Raji (cell line): Measurements from ENCODE around the gene POU2F1.
A peak's percentile ranks its signal among the peaks of the same experiment; 100 is the strongest.

ENCODE experiments used
- POLR2A ChIP-seq: IDR thresholded peaks from 2 replicates; pipeline ENCODE4 v1.6.1; 2011; ENCODE audit warnings: low read depth, low read length, control low read depth; ENCODE audit not compliant: insufficient read depth

POU2F1 gene

GRCh38 chr1:167198518-167199133, 22.1 kb upstream of the POU2F1 start:
- no peak for TF ChIP-seq POLR2A

- TF ChIP-seq POLR2A: no peak
Observed at GRCh38 chr1:167199656-167200055, 21.0 kb upstream of the POU2F1 start.

GRCh38 chr1:167200272-167200671, 20.4 kb upstream of the POU2F1 start:
- TF ChIP-seq POLR2A: no peak

GRCh38 chr1:167200749-167201148, 19.9 kb upstream of the POU2F1 start:
- TF ChIP-seq POLR2A: no peak

GRCh38 chr1:167202049-167202448, 18.6 kb upstream of the POU2F1 start:
- no peak for TF ChIP-seq POLR2A

GRCh38 chr1:167206166-167206835, 14.4 kb upstream of the POU2F1 start:
- no peak for TF ChIP-seq POLR2A

GRCh38 chr1:167207940-167208623, 12.6 kb upstream of the POU2F1 start:
- TF ChIP-seq POLR2A: no peak

- no peak for TF ChIP-seq POLR2A
Observed at GRCh38 chr1:167208624-167208976, 12.1 kb upstream of the POU2F1 start.

GRCh38 chr1:167209044-167209443, 11.6 kb upstream of the POU2F1 start:
- no peak for TF ChIP-seq POLR2A

- TF ChIP-seq POLR2A: no peak
Observed at GRCh38 chr1:167210966-167211674, 9.6 kb upstream of the POU2F1 start.

- TF ChIP-seq POLR2A: no peak
Observed at GRCh38 chr1:167212025-167212424, 8.7 kb upstream of the POU2F1 start.

GRCh38 chr1:167216809-167217208, 3.9 kb upstream of the POU2F1 start:
- TF ChIP-seq POLR2A: no peak

GRCh38 chr1:167219194-167219593, 1.5 kb upstream of the POU2F1 start:
- no peak for TF ChIP-seq POLR2A

- TF ChIP-seq POLR2A: peak; percentile 74
Observed at GRCh38 chr1:167219646-167220536, 795 bp upstream of the POU2F1 start.
